WTC11 (cell line): Measurements from ENCODE around the gene PDE4B.

ENCODE experiments used
- CTCF ChIP-seq: fragments of 200-600 bp; IDR thresholded peaks from 2 replicates; pipeline ENCODE4 v1.8.0; 2022; ENCODE audit warnings: antibody characterized with exemption
- HMGXB4 ChIP-seq: sonication (generic); formaldehyde crosslinking; IDR thresholded peaks from 2 replicates; pipeline ENCODE4 v1.8.1; 2023; ENCODE audit warnings: mild to moderate bottlenecking, moderate library complexity, missing genetic modification reagents
- MAX ChIP-seq: sonication (generic); formaldehyde crosslinking; IDR thresholded peaks from 2 replicates; pipeline ENCODE4 v1.8.0; 2022; ENCODE audit warnings: mild to moderate bottlenecking, missing genetic modification reagents
- NR1H2 ChIP-seq: sonication (generic); formaldehyde crosslinking; IDR thresholded peaks from 2 replicates; pipeline ENCODE4 v1.9.0; 2021; ENCODE audit warnings: mild to moderate bottlenecking, moderate library complexity, missing genetic modification reagents
- TEAD1 ChIP-seq: sonication (generic); formaldehyde crosslinking; IDR thresholded peaks from 2 replicates; pipeline ENCODE4 v1.8.0; 2022; ENCODE audit warnings: mild to moderate bottlenecking, missing genetic modification reagents
- ZNF263 ChIP-seq: sonication (generic); formaldehyde crosslinking; IDR thresholded peaks from 2 replicates; pipeline ENCODE4 v1.8.1; 2022; ENCODE audit warnings: low read depth, mild to moderate bottlenecking, moderate library complexity, missing genetic modification reagents

GRCh38 chr1:66245691-66246090 is 453.0 kb downstream of the PDE4B start:
- no peak for TF ChIP-seq MAX (CRISPR knock-in tag)
- TF ChIP-seq CTCF = no peak
- TF ChIP-seq NR1H2 = no peak
- TF ChIP-seq HMGXB4 (CRISPR knock-in tag) = no peak
- TF ChIP-seq TEAD1 = no peak
- no peak for TF ChIP-seq ZNF263
